Smooth muscle cell (in vitro differentiated cells): Measurements from ENCODE around the gene AUNIP. TPM values are rescaled to one million over a fixed set of nuclear protein-coding genes. Genes with fewer than 3 reads are reported as not detected.

Experiments used
- DNase-seq: peaks from one replicate; lab custom pipeline; 2025; ENCODE audit not compliant: unreplicated experiment; lab: John Stamatoyannopoulos, UW
- H2AFZ ChIP-seq: fragments of 200-600 bp; sonication (generic); 2 replicates; pipeline ENCODE4 v1.6.0; 2016; ENCODE audit warnings: antibody characterized with exemption, low read depth, mild to moderate bottlenecking
- H3F3A ChIP-seq: fragments of 200-600 bp; sonication (generic); 2 replicates; pipeline ENCODE4 v1.6.0; 2017; ENCODE audit warnings: antibody characterized with exemption, low read depth
- H3K27ac ChIP-seq: fragments of 200-600 bp; sonication (generic); 2 replicates; pipeline ENCODE4 v1.5.1; 2016; ENCODE audit warnings: low read depth, mild to moderate bottlenecking
- H3K27me3 ChIP-seq: fragments of 200-600 bp; sonication (generic); 2 replicates; pipeline ENCODE4 v1.6.1; 2016; ENCODE audit warnings: low read depth, mild to moderate bottlenecking
- H3K36me3 ChIP-seq: fragments of 200-600 bp; sonication (generic); 2 replicates; pipeline ENCODE4 v1.5.1; 2016; ENCODE audit warnings: low read depth
- H3K4me1 ChIP-seq: fragments of 200-600 bp; sonication (generic); 2 replicates; pipeline ENCODE4 v1.5.1; 2016; ENCODE audit warnings: low read depth
- H3K4me2 ChIP-seq: fragments of 200-600 bp; sonication (generic); 2 replicates; pipeline ENCODE4 v1.6.0; 2016; ENCODE audit warnings: mild to moderate bottlenecking
- H3K4me3 ChIP-seq: fragments of 200-600 bp; sonication (generic); 2 replicates; pipeline ENCODE4 v1.5.1; 2016; ENCODE audit warnings: mild to moderate bottlenecking
- H3K79me2 ChIP-seq: fragments of 200-600 bp; sonication (generic); 2 replicates; pipeline ENCODE4 v1.6.0; 2016; ENCODE audit warnings: low read depth, mild to moderate bottlenecking
- H3K9ac ChIP-seq: fragments of 200-600 bp; sonication (generic); 2 replicates; pipeline ENCODE4 v1.6.0; 2016; ENCODE audit warnings: low read depth
- H3K9me3 ChIP-seq: fragments of 200-600 bp; sonication (generic); replicated peaks from 2 replicates; pipeline ENCODE4 v1.5.1; 2016; ENCODE audit warnings: low read depth
- H4K20me1 ChIP-seq: fragments of 200-600 bp; sonication (generic); 2 replicates; pipeline ENCODE4 v1.6.0; 2016; ENCODE audit warnings: low read depth
- WGBS: methylation state at CpG from one replicate; pipeline ENCODE4 v1.1.7; 2016; ENCODE audit warnings: low lambda C conversion rate; 5-methylcytosine and 5-hydroxymethylcytosine counted together
- polyA plus RNA-seq: library from polyadenylated mRNA; unstranded; fragments of >200 nt; fragmentation: Nextera tagmentation; extraction: Ambion mirVana; gene quantifications from 2 replicates; pipeline ENCODE4 v1.2.1, GENCODE V29; 2016
- total RNA-seq: library from RNA; depleted of rRNA; stranded (reverse); fragments of >200 nt; gene quantifications from 2 replicates; pipeline ENCODE4 v1.2.3, GENCODE V29; 2014
- TF ChIP-seq, protein P1 (sequence below): fragments of 200-600 bp; sonication (generic); IDR thresholded peaks from 2 replicates; pipeline ENCODE4 v1.5.1; 2017; ENCODE audit warnings: borderline replicate concordance, mild to moderate bottlenecking, antibody characterized with exemption; ENCODE audit not compliant: insufficient read depth, poor library complexity, severe bottlenecking

AUNIP gene
- total and polyA plus RNA-seq, 2 experiments from 2014 or later, result 0.18 to 1.3 TPM

- H4K20me1 ChIP-seq, result peaks cover 25% of the 10 kb centered on the region
- no peak overlapping the region for H3K27ac ChIP-seq
- H3F3A ChIP-seq, result peaks cover 6% of the 10 kb centered on the region
- peaks cover 17% of the 10 kb centered on the region for H3K4me1 ChIP-seq
- H3K4me3 ChIP-seq, result peak overlapping the region; percentile 78
- H3K36me3 ChIP-seq, result no peaks in the 10 kb centered on the region
- H3K4me2 ChIP-seq, result peak overlapping the region; percentile 95
- H3K27me3 ChIP-seq, result no peaks in the 10 kb centered on the region
- 4% methylated on average over 18 of the region's 34 CpGs for WGBS
- peak overlapping the region; percentile 80 for H2AFZ ChIP-seq
- TF ChIP-seq, protein P1, sequence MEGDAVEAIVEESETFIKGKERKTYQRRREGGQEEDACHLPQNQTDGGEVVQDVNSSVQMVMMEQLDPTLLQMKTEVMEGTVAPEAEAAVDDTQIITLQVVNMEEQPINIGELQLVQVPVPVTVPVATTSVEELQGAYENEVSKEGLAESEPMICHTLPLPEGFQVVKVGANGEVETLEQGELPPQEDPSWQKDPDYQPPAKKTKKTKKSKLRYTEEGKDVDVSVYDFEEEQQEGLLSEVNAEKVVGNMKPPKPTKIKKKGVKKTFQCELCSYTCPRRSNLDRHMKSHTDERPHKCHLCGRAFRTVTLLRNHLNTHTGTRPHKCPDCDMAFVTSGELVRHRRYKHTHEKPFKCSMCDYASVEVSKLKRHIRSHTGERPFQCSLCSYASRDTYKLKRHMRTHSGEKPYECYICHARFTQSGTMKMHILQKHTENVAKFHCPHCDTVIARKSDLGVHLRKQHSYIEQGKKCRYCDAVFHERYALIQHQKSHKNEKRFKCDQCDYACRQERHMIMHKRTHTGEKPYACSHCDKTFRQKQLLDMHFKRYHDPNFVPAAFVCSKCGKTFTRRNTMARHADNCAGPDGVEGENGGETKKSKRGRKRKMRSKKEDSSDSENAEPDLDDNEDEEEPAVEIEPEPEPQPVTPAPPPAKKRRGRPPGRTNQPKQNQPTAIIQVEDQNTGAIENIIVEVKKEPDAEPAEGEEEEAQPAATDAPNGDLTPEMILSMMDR, result no peak
- H3K9ac ChIP-seq, result peak overlapping the region; percentile 69
- no peaks in the 10 kb centered on the region for H3K9me3 ChIP-seq
- DNase-seq, result peak; percentile 83
- peaks cover 26% of the 10 kb centered on the region for H3K79me2 ChIP-seq
Measured at GRCh38 chr1:25904943-25905679, 45.9 kb upstream of the AUNIP start.

DNA sequence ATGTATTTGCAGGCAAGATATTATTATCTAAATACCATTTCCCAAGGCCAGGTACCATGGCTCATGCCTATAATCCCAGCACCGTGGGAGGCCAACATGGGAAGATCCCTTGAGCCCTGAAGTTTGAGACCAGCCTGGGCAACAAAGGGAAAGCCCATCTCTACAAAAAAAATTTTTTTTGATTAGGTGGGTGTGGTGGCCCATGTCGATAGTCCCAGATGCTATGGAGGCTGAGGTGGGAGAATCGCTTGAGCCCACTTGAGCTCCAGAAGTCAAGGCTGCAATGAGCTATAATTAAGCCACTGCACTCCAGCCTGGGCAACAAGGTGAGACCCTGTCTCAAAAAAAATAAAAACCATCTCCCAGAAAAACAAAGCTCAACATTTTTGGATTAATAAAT, 44.7 kb upstream of the AUNIP start:
- DNase-seq, result no peak
- Histone ChIP-seq H3K4me1 (peaks cover 17% of the 10 kb centered on the region), H2AFZ (no peak overlapping the region), H3K27ac (no peak overlapping the region), H3K79me2 (peaks cover 31% of the 10 kb centered on the region), H3K27me3 (no peaks in the 10 kb centered on the region), H3K9ac (no peak overlapping the region), H3K4me3 (peak overlapping the region; percentile 78), H4K20me1 (peaks cover 25% of the 10 kb centered on the region), H3K36me3 (no peaks in the 10 kb centered on the region), H3K4me2 (peak overlapping the region; percentile 95), H3F3A (peaks cover 6% of the 10 kb centered on the region), H3K9me3 (no peaks in the 10 kb centered on the region)
- TF ChIP-seq, protein P1, result no peak
- 87% methylated on average over 3 of the region's 3 CpGs for WGBS

DNA sequence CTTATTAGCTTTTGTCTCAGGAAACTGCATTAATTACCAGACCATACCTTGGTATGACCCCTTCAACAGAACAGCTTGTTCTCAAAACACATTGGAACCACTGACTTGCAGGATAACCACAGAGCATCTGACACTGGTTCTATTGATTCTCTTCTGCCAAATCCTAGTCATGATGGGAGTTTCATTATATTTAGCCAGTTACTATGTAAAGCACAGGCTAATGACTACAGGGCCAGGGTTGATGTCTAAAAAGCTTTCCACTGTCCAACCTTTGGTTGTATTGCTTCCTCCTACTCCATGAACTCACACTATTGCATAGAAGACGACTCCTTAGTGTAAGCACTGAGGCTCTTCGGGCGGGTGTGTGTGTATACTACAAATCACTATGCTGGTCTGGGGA, 43.2 kb upstream of the AUNIP start:
- Histone ChIP-seq H3F3A (peaks cover 6% of the 10 kb centered on the region), H4K20me1 (peaks cover 25% of the 10 kb centered on the region), H3K4me3 (no peak overlapping the region), H2AFZ (no peak overlapping the region), H3K79me2 (peaks cover 31% of the 10 kb centered on the region), H3K4me2 (no peak overlapping the region), H3K27ac (no peak overlapping the region), H3K4me1 (peaks cover 17% of the 10 kb centered on the region), H3K27me3 (no peaks in the 10 kb centered on the region), H3K9me3 (no peaks in the 10 kb centered on the region), H3K9ac (no peak overlapping the region), H3K36me3 (no peaks in the 10 kb centered on the region)
- WGBS, result 97% methylated on average over 3 of the region's 3 CpGs
- TF ChIP-seq, protein P1, result no peak
- no peak for DNase-seq

- peaks cover 25% of the 10 kb centered on the region for H4K20me1 ChIP-seq
- H2AFZ ChIP-seq, result no peak overlapping the region
- 92% methylated on average over 5 of the region's 5 CpGs for WGBS
- no peaks in the 10 kb centered on the region for H3K9me3 ChIP-seq
- H3K4me1 ChIP-seq, result peaks cover 20% of the 10 kb centered on the region
- H3K27ac ChIP-seq, result no peak overlapping the region
- H3K4me2 ChIP-seq, result no peak overlapping the region
- peaks cover 31% of the 10 kb centered on the region for H3K79me2 ChIP-seq
- TF ChIP-seq, protein P1, result no peak
- H3K4me3 ChIP-seq, result no peak overlapping the region
- H3F3A ChIP-seq, result peaks cover 10% of the 10 kb centered on the region
- no peak for DNase-seq
- no peaks in the 10 kb centered on the region for H3K27me3 ChIP-seq
- H3K36me3 ChIP-seq, result no peaks in the 10 kb centered on the region
- H3K9ac ChIP-seq, result no peak overlapping the region
Measured at GRCh38 chr1:25900219-25900618, 41.0 kb upstream of the AUNIP start.
